Cardiac fibroblast (primary cell): ENCODE results near the gene RHEB.

Experiments used
- DNase-seq, 2 donors: peaks; one replicate each; pipeline versions ENCODE4 v3.0.0 to v3.0.0-alpha.2; 2010; ENCODE audit warnings: low read depth in 2 of 2
- H3K4me3 ChIP-seq, 2 donors: replicated peaks in 1 of 2; 1 replicate in 1 of 2; 2 replicates in 1 of 2; pipeline ENCODE4 v1.5.1; 2011; ENCODE audit warnings: low read depth in 2 of 2, low read length in 2 of 2, mild to moderate bottlenecking in 2 of 2, moderate library complexity in 1 of 2
- CTCF ChIP-seq: IDR thresholded peaks from one replicate; pipeline ENCODE4 v1.5.1; 2011; ENCODE audit warnings: low read depth, mild to moderate bottlenecking, low read length, inconsistent platforms

The RHEB gene

GRCh38 chr7:151497306-151497871, 22.3 kb downstream of the RHEB start:
- no peak for TF ChIP-seq CTCF
- H3K4me3 ChIP-seq = no peak overlapping the region
- no peak for DNase-seq

DNA sequence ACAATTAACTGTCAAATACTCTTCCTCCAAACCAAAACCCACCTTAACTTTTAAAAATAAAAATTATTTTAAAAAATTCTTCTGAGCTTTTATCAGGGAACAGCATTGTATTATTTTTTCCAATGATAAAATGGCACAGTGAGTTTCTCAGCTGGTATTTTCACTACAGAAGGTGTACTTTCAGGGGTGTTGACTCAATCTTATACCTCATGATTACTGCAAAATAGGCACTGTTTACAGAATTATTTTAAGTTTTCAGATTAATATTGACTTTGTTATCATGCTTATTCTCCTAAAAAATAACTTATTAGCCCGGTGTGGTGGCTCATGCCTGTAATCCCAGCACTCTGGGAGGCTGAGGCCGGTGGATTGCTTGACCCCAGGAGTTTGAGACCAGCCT, 24.3 kb downstream of the RHEB start:
- no peak overlapping the region for H3K4me3 ChIP-seq
- DNase-seq = no peak
- TF ChIP-seq CTCF = no peak

- DNase-seq = no peak
- no peak overlapping the region for H3K4me3 ChIP-seq
- no peak for TF ChIP-seq CTCF
These were observed 25.1 kb downstream of the RHEB start for GRCh38 chr7:151494298-151495284.

DNA sequence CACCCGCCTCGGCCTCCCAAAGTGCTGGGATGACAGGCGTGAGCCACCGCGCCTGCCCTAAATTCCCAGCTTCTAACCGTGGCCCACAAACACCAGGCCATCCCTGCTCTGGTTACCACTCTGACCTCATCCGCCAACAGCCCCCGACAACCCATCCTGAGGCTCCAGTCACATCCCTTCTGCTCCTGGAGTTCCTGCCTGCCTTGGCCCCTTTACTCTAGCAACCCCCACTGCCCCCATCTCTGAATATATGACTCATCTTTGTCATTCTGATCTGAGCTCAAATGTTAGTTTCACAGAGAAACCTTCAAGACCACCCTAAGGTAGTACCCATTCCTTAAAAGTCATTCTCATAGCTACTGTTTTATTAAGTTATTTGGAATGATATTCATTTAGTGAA, 26.6 kb downstream of the RHEB start:
- no peak overlapping the region for H3K4me3 ChIP-seq
- TF ChIP-seq CTCF = no peak
- no peak for DNase-seq

DNA sequence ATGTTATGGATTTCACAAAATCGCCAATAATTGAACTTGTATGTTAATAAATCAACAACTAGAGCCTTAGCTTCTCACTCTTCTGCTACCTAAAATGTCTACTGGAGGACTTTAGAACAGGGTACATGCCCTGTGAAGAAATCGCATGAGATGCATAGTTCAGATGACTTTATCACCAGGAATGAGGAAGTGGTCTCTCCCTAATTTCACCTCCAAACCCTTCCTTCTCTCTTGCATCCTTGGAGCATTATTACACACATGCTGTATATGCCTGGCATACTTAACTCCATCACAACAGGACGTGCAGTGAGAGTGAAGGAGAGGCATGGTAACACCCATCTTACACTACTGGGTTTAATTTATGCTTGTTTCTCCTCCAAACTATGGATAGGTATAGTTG, 27.8 kb downstream of the RHEB start:
- TF ChIP-seq CTCF = no peak
- H3K4me3 ChIP-seq = no peak overlapping the region
- DNase-seq = peak; percentile 81 to 92

DNA sequence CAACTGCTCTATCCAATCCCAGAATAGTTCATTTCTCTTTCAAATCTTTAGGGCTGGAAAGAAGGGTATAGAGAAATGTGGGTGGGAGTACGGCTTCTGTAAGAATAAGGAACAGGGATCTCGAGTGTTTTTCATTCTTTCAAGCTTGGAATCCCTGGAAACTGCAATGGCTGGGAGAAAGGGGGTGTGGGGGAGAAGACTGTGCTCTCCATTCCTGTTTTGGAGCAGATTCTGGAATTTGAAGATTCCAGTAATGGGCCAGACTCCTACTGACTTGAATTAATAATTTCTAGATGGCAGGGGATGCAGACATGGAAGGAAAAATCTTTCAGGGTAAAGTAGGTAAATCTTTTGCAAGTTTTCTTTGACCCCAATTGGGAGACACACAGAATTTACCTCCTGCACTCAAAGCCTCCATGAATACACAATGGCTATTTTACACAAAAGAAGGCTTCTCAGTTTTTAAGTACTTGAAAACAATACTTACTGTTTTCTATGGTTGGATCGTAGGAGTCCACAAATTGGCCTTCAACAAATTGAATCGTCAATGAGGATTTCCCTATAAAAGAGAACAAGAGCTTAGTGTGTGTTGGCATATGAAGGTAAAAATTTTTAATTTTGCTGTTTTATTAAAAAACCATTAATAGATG, 29.1 kb downstream of the RHEB start:
- H3K4me3 ChIP-seq = no peak overlapping the region
- no peak for TF ChIP-seq CTCF
- no peak for DNase-seq
